Raji (cell line): ENCODE results near the gene SASH1.

Source experiments
- POLR2A ChIP-seq: IDR thresholded peaks from 2 replicates; pipeline ENCODE4 v1.6.1; 2011; ENCODE audit warnings: low read depth, low read length, control low read depth; ENCODE audit not compliant: insufficient read depth

The SASH1 gene

DNA sequence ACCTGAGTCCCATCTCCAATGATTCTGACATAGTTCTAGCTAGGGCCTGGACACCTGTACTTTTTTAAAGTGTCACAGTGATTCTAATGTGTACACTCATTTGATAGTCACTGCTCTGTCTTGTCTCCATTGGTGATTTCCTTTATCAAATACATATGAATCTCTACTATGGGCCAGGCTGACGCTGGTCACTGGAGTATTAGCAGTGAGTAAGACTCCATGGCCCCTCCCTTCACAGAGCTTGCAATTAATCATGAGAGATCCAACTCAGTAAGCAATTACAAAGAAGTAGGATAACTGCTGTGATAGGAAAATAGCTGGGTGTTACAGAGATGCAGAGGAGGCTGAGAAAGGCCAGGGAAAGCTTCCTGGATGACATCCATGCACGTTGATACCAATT, 19.3 kb upstream of the SASH1 start:
- TF ChIP-seq POLR2A, result no peak

DNA sequence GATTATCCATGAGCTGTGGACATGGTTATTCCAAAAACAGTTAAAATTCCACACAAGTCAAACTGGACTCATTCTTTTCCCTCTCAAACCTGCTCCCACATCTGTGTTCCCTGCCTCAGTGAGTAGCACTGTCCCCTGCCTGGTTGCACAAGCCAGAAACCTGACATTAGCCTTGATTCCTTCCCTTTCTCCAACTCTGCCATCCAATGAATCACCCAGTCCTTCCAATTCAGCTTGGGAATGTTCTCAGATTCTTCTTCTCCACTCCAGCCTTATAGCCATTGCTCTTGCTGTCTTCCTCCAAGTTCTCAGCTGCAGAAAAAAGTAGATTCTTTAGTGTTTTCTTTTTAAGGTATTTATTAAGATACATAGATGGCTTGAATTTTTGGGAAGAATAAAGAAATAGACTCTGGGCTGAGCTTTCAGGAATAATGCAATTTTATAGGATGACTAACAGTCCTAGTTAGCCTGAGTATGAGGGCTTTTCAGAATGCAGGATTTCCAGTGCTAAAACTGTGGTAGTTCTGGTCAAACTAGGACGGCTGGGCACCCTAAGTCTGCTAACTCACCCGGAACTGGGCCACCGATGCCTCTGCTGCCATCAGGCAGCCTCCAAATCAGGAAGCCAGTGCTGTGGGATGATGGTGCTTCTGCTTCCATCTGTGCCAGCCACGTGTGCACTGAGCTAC, 18.2 kb upstream of the SASH1 start:
- no peak for TF ChIP-seq POLR2A

DNA sequence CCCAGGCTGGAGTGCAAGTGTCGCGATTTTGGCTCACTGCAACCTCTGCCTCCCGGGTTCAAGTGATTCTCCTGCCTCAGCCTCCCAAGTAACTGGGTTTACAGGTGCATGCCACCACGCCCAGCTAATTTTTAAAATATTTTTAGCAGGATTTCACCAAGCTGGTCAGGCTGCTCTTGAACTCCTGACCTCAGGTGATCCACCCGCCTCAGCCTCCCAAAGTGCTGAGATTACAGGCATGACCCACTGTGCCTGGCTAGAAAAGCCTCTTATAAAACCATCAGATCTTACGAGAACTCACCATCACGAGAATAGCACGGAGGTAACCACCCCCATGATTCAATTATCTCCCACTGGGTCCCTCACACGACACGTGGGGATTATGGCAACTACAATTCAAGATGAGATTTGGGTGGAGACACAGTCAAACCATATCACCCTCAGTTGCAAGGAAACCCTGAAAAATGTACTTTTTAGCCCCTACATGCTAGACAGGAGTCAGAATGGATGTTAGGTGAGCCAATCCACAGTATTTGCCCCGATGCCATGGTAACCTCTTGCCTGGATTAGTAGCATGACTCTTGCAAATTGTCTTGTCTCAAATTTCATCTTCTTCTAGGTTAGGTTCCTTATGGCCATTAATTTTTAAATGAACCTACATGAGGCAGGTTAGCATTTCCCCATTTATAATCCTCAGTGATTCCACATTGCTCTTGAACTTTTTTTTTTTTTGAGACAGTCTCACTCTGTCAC, 17.1 kb upstream of the SASH1 start:
- no peak for TF ChIP-seq POLR2A

DNA sequence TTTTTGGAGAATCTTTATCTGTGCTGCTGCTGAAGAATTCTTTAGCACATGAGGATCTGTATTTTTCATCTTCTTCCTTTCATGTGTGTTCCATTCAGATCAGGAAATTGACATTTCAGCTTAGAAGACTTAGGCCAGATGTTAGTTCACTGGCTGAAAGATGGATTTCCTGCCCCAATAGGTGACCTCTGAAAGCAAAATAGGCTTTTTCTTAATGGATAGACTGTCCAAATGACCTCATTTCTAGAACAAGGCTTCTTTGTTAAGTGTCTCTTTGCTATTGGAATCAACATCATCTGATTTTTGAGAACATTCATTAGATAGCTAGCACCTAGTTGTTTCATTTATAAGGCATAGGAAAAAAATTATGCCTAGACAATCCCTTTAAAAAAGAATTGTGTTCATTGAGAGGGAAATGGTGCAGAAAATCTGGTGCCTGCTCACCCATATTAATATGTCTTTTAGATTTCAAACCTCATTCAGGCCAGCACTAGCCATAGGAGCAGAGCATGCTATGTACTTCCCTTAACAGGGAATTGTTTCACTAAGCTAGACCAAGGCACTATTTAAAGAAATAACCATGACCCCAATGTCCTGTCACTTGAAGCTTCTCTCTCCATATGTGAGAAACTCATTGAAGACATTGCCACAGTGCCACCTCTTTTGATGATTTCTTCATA, 13.6 kb upstream of the SASH1 start:
- no peak for TF ChIP-seq POLR2A

DNA sequence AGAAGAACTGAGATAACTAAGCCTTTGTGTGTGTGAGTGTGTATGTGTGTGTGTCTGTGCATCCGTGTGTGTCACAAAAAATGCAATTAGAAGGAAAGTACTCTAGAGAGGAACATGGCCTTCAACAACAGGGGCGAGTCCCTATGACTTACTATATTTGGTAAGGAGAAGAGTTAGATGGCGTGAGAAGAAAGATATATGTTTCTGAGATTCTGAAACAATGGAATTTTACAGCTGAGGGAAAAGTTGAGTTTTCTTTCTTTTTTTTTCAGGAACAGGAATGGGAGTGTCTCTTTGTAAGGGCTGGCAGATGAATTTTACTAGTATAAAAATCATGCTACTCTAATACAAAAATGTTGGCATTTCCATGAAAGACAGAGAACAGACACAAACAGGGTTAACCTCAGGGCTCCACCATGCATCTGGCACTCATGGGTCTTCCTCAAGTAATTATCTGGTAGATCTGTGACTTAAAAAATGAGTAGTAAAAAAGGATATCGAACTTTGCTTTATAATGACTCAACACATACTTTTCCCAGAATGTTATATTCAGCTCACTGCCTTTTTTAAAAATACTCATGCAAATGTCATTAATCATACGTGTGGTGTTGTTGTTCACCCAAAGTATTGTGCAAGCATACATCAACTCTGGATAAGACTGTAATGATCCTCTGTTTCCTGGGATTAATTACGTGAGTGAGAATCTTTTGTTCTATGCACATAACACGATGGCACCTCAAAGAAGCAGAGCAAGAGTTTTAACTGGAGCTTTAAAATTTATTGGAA, 12.8 kb upstream of the SASH1 start:
- TF ChIP-seq POLR2A, result no peak

DNA sequence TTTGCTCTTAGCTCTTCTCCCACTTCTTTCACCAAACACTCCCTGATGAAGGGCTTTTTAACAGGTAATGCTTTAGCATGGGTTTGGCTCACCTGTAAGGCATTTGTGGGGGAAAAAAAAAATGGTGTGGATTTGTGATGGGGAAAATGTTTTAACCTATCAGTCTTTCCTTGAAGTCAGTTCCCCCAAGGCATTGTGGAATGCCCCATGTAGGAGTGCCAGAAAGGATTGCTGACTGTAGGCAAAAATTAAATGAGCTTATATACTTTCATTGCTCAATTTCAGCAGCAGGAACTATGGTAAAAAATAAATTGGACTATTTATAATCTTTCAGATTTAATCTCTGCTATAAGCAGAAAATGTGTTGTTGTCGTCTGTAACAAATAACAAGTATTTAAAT, 10.6 kb upstream of the SASH1 start:
- TF ChIP-seq POLR2A, result no peak

DNA sequence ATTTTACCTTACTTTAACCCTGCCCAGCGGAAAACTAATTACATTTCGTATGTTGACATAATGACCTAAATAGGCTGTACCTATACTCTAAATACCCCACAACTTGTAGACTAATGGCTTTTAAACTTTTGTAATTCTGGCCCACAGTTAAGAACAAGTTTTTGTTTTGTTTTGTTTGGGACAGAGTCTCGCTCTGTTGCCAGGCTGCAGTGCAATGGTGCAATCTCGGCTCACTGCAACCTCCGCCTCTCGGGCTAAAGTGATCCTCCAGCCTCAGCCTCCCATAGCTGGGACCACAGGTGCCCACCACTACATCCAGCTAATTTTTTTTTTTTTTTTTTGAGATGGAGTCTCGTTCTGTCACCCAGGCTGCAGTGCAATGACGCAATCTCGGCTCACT, 5.7 kb upstream of the SASH1 start:
- TF ChIP-seq POLR2A, result no peak

DNA sequence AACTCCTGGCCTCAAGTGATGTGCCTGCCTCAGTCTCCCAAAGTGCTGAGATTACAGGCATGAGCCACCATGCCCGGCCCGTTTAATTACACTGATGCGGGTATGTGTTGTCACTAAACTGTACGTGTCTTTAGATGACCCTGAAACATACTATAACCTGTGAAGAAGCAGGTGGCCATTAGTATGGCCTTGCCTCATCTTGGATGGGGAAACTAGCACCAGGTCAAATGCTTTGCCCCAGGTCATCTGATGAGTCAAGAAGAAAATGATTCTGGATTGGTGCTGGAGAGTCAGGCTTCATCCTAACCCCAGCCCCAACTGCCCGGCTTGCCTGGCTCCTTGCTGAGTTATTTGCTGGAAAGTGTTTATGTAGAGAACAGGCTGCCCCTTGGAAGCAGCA, 2.9 kb upstream of the SASH1 start:
- TF ChIP-seq POLR2A, result no peak

DNA sequence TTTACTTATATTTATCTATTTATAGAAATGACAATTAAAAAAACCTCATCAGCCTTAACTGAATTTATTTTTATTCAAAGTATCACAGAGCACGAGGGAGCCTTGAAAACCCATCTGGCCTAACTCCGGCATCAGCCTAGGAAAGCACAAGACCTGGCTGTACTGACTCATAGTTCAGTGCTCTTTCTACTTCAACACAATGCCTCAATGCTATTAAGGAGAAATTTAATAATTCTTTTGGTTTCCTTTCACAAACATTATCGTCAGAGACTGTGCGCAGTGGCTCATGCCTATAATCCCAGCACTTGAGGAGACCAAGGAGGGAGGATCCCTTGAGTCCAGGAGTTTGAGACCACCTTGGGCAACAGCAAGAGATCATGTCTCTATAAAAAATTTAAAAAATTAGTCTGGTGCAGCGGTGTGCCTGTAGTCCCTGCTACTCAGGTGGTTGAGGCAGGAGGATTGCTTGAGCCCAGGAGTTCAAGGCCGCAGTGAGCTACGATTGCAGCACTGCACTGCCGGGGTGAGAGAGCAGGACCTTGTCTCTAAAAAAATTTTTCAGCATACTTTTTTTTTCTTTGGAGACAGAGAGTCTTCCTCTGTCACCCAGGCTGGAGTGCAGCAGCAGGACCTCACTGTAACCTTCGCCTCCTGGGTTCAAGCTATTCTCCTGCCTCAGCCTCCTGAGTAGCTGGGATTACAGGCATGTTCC, 1.9 kb upstream of the SASH1 start:
- TF ChIP-seq POLR2A, result no peak

DNA sequence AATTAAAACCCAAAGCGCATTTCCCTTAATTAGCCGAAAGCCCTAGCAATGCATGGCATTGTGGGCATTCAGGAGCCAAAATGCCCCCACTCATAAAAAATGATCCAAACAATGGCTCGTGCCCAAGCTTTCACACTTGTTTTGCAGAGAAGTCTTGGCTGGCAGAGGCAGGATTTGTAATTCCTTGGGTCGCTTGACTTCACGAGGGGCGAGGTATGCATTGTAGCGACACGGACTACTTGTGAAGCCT, 613 bp upstream of the SASH1 start:
- no peak for TF ChIP-seq POLR2A

DNA sequence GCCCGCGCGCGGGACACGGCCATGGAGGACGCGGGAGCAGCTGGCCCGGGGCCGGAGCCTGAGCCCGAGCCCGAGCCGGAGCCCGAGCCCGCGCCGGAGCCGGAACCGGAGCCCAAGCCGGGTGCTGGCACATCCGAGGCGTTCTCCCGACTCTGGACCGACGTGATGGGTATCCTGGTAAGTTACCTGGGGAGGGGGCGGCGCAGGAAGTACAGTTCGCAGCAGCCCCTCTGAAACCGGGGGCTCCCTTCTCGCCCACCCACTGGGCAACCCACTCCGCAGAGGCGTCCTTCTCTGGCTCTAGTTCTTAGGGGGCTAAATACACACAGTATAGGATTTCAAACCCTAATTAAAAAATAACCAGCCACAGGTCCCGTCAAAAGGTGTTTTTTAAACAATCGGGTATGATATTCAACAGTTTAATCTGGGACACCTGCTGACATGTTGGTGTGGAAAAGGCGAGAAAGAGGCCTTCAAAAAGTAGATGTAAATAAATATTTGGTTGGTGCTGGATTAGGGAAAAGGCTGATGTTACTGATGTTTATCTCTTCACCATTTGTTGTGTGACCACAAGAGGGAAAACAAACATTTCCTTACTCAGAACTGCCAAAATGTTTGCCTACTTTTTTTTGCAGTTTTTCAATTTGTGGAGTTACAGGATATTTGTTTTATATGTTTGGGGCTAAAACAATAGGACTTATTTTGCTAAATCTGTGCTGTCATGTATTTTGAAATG, 577 bp downstream of the SASH1 start:
- TF ChIP-seq POLR2A, result no peak

DNA sequence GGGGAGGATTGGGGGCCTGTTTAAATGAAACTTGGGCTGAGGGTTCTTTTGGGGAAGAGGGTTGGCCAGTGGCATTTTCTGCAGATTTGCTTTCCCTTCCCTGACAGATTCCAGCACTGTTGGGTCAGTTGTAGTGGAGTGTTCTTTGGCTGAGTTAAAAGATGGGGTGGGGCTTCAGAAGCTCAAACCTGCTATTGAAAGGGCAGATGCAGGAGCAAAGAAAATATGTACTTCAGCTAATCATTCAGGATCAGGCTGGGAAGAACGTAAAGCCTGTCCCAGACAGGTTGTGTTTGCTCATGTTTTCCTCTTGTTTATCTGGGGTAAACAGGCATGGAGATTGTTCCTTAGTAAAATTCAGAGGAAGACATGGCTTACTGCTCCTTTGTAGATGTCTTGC, 2.5 kb downstream of the SASH1 start:
- TF ChIP-seq POLR2A, result no peak

DNA sequence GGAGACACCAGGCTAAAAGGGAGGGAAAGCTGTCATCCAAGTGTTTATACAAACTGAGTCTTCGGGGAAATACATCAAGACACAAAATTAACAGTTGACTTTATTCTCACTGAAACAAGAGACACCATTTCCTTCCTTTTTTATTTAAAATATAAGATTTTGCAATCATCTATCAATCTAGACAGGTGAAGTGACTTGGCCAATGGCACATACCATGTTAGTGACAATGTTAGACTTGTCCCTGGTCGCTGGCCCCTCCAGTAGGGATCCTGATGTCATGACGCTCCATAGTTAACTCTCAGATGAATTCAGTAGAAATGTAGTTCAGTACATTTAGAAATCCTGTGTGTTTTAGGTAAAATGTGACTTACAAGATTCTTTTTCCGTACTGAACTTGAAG, 2.9 kb downstream of the SASH1 start:
- TF ChIP-seq POLR2A, result no peak

DNA sequence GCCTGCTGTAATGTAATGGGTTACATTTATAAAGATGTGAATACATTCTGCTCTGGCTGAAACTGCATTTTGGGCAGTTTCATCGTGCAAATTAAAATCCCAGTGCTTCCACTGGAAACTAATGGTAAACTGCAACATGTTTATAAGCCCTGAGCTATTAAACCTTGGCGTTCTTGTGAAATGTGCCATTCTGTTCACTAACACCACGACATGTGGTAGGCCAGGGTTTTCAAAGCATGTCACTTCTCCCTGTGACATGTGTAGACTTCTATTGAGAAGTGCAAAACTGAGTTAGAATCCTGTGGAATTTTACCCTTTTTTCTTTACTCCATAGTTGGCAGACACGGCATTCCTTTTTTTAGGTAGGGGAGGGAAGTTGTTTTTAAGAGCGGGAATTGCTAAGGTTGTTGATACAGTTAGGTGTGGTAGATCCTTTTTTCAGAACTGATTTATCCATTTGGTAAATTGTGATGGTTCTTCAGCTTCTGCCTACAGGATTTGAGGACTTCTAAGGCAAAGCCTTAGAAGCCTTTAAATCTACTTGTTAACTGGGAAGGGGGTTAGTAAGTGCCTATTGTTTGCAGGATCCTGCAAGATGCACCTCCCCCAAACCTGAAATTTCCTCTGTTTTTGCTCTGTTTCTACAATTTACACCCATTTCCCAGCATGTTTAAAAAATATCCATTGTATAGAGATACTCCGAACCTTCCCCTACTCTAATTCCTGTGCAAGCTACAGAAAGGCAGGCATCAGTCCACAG, 4.2 kb downstream of the SASH1 start:
- no peak for TF ChIP-seq POLR2A
